GM19455 (cell line): ENCODE data around the gene TMEM178B.
"Not testable (repeated sequence)": the region's sequence is repeated elsewhere in the genome, so short reads cannot be mapped to it uniquely, and the experiment has no call there.

Experiments
- ATAC-seq: cut with Tn5 transposase; IDR thresholded peaks from one replicate; pipeline ENCODE4 v1.9.1; 2021; ENCODE audit not compliant: unreplicated experiment

TMEM178B gene

GRCh38 chr7:141073641-141074161 lies at the start of gene TMEM178B:
TSS of gene TMEM178B (plus strand) at chr7:141074064.
- ATAC-seq, result no peak

- no peak for ATAC-seq
Measured at GRCh38 chr7:141024668-141025067, 49.2 kb upstream of the TMEM178B start.

GRCh38 chr7:141027043-141027442 lies 46.8 kb upstream of the TMEM178B start:
- no peak for ATAC-seq

GRCh38 chr7:141028767-141029166 lies 45.1 kb upstream of the TMEM178B start:
- no peak for ATAC-seq

GRCh38 chr7:141032539-141033323 lies 41.1 kb upstream of the TMEM178B start:
- not testable (repeated sequence) for ATAC-seq

- ATAC-seq, result not testable (repeated sequence)
Measured at GRCh38 chr7:141038100-141038499, 35.8 kb upstream of the TMEM178B start.

- no peak for ATAC-seq
Measured at GRCh38 chr7:141039376-141039775, 34.5 kb upstream of the TMEM178B start.

- ATAC-seq, result no peak
Measured at GRCh38 chr7:141042222-141043193, 31.4 kb upstream of the TMEM178B start.

GRCh38 chr7:141043616-141044015 lies 30.2 kb upstream of the TMEM178B start:
- ATAC-seq, result no peak

- no peak for ATAC-seq
Measured at GRCh38 chr7:141045126-141045841, 28.6 kb upstream of the TMEM178B start.

- ATAC-seq, result no peak
Measured at GRCh38 chr7:141045842-141046620, 27.8 kb upstream of the TMEM178B start.

- no peak for ATAC-seq
Measured at GRCh38 chr7:141053626-141054025, 20.2 kb upstream of the TMEM178B start.

GRCh38 chr7:141055146-141055545 lies 18.7 kb upstream of the TMEM178B start:
- no peak for ATAC-seq

GRCh38 chr7:141057788-141058187 lies 16.1 kb upstream of the TMEM178B start:
- ATAC-seq, result no peak

GRCh38 chr7:141067856-141068255 lies 6.0 kb upstream of the TMEM178B start:
- ATAC-seq, result not testable (repeated sequence)

GRCh38 chr7:141071260-141071854 lies 2.5 kb upstream of the TMEM178B start:
- ATAC-seq, result no peak

- ATAC-seq, result no peak
Measured at GRCh38 chr7:141071855-141072547, 1.9 kb upstream of the TMEM178B start.

GRCh38 chr7:141072548-141073172 lies 1.2 kb upstream of the TMEM178B start:
- no peak for ATAC-seq

- no peak for ATAC-seq
Measured at GRCh38 chr7:141073173-141073640, 657 bp upstream of the TMEM178B start.
